ENCODE measurements around the gene SMPD3. TPM values are rescaled to one million over a fixed set of nuclear protein-coding genes. Genes with fewer than 3 reads are reported as not detected.

The SMPD3 gene
- total RNA-seq, 1 experiment from 2014 or later: 0.89 TPM

GRCh38 chr16:68487203-68487514 is 38.9 kb upstream of the SMPD3 start (continued):
- TF ChIP-seq ZBTB33 (IDR thresholded peaks at IDR 0.05; ENCODE audit: extremely low read depth, insufficient replicate concordance, low read length) (no peak), ZNF274 (IDR thresholded peaks at IDR 0.05; ENCODE audit: low read depth, low read length) (no peak), MAX (IDR thresholded peaks at IDR 0.05) (no peak), SP1 (IDR thresholded peaks at IDR 0.05; ENCODE audit: low read depth) (no peak)

- no peak for ATAC-seq
- no peaks in the 10 kb centered on the region for H4K20me1 ChIP-seq (ENCODE audit: insufficient read depth)
- H3K4me1 ChIP-seq (ENCODE audit: control insufficient read depth in 1 of 2, insufficient read depth in 2 of 2, low read length in 2 of 2): peaks cover 10 to 14% of the 10 kb centered on the region in 2 experiments
- no peak overlapping the region for H3K4me3 ChIP-seq (replicated peaks in 1 of 2; ENCODE audit: low read depth in 1 of 2, low read length in 2 of 2)
- H3K27ac ChIP-seq (ENCODE audit: low read depth, low read length): no peak overlapping the region
- ChIA-PET RAD21 (ENCODE audit: low non-redundant PET in 1 of 2, low total read pairs in 2 of 2, uncharacterized antibody in 2 of 2, unreplicated experiment in 2 of 2) (no interaction called here), POLR2A (interaction anchor here (1.2 kb wide), 1 partner anchor 48 kb away, joined by 3 read pairs; no protein-coding TSS in a partner anchor), CTCF (no interaction called here)
- no peak overlapping the region for H3K4me2 ChIP-seq (ENCODE audit: low read length)
- no peaks in the 10 kb centered on the region for H3K9me2 ChIP-seq (ENCODE audit: insufficient read depth)
- intact Hi-C loops (cut with micrococcal nuclease): no loop called here
- no peak overlapping the region for H2AFZ ChIP-seq (ENCODE audit: low read depth, low read length, poor library complexity, severe bottlenecking)
- H3K9ac ChIP-seq (ENCODE audit: low read length): no peak overlapping the region
- no peaks in the 10 kb centered on the region for H3K27me3 ChIP-seq (ENCODE audit: insufficient read depth, low read length)
- no peaks in the 10 kb centered on the region for H3K36me3 ChIP-seq (ENCODE audit: control insufficient read depth in 1 of 2, insufficient read depth in 2 of 2, low read length in 2 of 2)
- H3K9me3 ChIP-seq (ENCODE audit: control insufficient read depth in 1 of 2, insufficient read depth in 1 of 2, low read depth in 1 of 2, low read length in 2 of 2): no peaks in the 10 kb centered on the region
- DNase-seq (ENCODE audit: low read depth, low spot score): no peak
- no TSS peak for BruUV-seq (replicated peaks)
- H3K79me2 ChIP-seq (ENCODE audit: insufficient read depth, low read length): no peaks in the 10 kb centered on the region
- TF ChIP-seq CTCF (IDR thresholded peaks at IDR 0.05 in 2 of 3, conservative IDR thresholded peaks at IDR 0.05 in 1 of 3; ENCODE audit: borderline replicate concordance in 1 of 3, insufficient read depth in 1 of 3, low read depth in 2 of 3, low read length in 2 of 3) (no peak), POLR2AphosphoS5 (IDR thresholded peaks at IDR 0.05; ENCODE audit: low read depth, low read length) (no peak), ZNF274 (IDR thresholded peaks at IDR 0.05; ENCODE audit: low read depth, low read length) (no peak), MAX (IDR thresholded peaks at IDR 0.05) (no peak), ATF3 (IDR thresholded peaks at IDR 0.05) (no peak), SP1 (IDR thresholded peaks at IDR 0.05; ENCODE audit: low read depth) (no peak), REST (IDR thresholded peaks at IDR 0.05; ENCODE audit: low read depth) (no peak), SRF (IDR thresholded peaks at IDR 0.05; ENCODE audit: low read depth) (no peak), ZBTB33 (IDR thresholded peaks at IDR 0.05; ENCODE audit: extremely low read depth, insufficient replicate concordance, low read length) (no peak), ELF1 (IDR thresholded peaks at IDR 0.05; ENCODE audit: borderline replicate concordance, low read depth) (no peak), YY1 (IDR thresholded peaks at IDR 0.05; ENCODE audit: extremely low read depth, insufficient replicate concordance, low read depth, low read length) (no peak)
These were observed 38.3 kb upstream of the SMPD3 start for GRCh38 chr16:68486502-68487202.

Data from HCT116 (cell line).